C4-2B (cell line): Measurements from ENCODE around the gene KCNAB2.

Experiments
- H3K27ac ChIP-seq: fragments of 450-650 bp; 2 replicates; pipeline ENCODE4 v1.5.1; 2017
- ZFX ChIP-seq: fragments of 450-650 bp; IDR thresholded peaks from 2 replicates; pipeline ENCODE4 v1.6.1; 2017
- TF ChIP-seq, protein P1 (sequence below): fragments of 450-650 bp; conservative IDR thresholded peaks from 2 replicates; pipeline ENCODE4 v1.5.1; 2017; ENCODE audit warnings: mild to moderate bottlenecking

Gene KCNAB2

DNA sequence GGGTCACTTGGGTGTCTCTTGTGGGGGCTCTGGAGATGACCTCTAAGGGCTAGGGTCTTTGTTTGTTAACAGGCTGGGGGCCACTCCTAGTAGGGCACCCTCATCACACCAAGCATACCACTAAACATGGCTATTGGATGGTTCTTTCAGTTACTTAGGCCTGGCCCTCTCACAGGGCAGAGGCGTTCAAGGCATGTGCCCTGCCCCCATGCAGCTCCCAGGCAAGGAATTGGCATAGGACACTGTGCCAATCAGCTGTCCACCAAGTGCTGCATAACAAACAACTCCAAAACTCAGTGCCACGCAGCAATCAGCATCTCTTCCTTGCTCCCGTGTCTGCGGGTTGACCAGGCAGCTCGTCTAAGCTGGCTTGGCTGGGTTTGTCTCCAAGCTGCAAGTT lies 2.1 kb upstream of the KCNAB2 start:
- TF ChIP-seq ZFX, result no peak
- TF ChIP-seq, protein P1, sequence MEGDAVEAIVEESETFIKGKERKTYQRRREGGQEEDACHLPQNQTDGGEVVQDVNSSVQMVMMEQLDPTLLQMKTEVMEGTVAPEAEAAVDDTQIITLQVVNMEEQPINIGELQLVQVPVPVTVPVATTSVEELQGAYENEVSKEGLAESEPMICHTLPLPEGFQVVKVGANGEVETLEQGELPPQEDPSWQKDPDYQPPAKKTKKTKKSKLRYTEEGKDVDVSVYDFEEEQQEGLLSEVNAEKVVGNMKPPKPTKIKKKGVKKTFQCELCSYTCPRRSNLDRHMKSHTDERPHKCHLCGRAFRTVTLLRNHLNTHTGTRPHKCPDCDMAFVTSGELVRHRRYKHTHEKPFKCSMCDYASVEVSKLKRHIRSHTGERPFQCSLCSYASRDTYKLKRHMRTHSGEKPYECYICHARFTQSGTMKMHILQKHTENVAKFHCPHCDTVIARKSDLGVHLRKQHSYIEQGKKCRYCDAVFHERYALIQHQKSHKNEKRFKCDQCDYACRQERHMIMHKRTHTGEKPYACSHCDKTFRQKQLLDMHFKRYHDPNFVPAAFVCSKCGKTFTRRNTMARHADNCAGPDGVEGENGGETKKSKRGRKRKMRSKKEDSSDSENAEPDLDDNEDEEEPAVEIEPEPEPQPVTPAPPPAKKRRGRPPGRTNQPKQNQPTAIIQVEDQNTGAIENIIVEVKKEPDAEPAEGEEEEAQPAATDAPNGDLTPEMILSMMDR, result no peak
- no peak overlapping the region for H3K27ac ChIP-seq

DNA sequence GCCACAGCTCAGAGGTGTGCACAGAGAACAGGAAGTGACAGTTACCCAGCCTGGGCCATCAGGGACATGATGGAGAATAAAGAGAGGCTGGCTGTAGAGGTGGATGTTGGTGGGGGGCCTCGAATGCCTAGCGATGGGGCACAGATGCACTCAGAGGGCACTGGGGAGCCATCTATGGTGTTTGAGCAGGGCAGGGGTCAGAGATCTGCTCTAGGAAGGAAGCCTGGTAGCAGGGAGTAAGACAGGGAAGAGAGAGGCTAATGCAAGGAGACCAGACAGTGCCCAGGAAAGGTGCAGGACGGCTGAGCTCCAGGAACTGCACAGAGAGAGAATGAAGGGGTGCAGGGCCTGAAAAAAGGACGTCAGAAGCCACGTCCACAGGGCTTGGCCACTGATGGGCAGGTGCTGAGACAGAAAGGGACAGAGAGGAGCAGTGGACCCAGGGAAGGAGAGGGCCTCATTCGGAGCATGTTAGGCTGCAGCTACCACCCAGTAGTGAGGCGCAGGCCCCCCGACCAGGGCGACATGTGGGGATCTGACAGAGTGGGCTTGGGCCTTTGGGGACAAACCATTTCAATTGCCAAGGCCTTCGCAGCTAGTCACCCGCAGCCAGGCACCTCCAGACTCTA lies 1.1 kb upstream of the KCNAB2 start:
- TF ChIP-seq ZFX, result no peak
- TF ChIP-seq, protein P1, result no peak
- no peak overlapping the region for H3K27ac ChIP-seq

DNA sequence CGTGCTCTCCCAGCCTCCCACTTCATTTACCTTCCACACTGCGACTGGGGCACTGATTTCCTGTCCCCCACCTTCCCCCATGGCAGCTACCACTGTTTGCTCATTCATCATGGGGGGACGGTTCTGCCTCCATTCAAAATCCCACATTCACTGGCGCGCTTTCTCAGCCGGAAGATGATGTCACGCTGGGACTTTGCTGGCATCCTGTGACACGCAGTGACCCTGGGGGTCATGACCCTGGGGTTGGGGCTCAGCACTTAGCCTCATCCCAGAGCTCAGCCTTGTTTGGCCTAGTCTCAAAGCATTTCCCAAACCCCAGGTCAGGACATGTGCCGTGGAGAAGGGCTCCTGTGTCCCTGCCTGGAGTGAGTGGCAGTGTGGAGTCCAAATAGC lies 582 bp upstream of the KCNAB2 start:
- no peak overlapping the region for H3K27ac ChIP-seq
- TF ChIP-seq ZFX, result no peak
- TF ChIP-seq, protein P1, result no peak

DNA sequence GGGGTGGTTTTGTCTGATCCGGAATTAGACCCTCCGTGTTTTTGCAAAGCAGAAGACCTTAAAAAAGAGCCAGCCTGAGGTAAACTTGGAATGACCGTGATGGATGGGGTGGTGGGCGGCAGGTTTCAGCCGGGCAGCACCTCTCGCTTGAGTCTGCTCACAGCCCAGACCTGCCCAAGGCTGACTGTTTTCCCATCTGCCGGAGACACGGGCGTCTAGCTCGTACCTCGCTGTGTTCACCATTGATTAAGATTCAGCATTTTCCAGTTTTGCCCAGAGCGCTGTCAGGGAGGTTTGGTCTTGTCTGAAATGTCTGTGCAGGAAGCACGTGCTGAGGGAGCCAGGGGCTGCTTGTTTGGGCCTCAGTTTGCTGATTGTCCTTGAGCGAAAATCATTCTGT lies 591 bp downstream of the KCNAB2 start:
- H3K27ac ChIP-seq, result no peak overlapping the region
- TF ChIP-seq ZFX, result no peak
- TF ChIP-seq, protein P1, result no peak

DNA sequence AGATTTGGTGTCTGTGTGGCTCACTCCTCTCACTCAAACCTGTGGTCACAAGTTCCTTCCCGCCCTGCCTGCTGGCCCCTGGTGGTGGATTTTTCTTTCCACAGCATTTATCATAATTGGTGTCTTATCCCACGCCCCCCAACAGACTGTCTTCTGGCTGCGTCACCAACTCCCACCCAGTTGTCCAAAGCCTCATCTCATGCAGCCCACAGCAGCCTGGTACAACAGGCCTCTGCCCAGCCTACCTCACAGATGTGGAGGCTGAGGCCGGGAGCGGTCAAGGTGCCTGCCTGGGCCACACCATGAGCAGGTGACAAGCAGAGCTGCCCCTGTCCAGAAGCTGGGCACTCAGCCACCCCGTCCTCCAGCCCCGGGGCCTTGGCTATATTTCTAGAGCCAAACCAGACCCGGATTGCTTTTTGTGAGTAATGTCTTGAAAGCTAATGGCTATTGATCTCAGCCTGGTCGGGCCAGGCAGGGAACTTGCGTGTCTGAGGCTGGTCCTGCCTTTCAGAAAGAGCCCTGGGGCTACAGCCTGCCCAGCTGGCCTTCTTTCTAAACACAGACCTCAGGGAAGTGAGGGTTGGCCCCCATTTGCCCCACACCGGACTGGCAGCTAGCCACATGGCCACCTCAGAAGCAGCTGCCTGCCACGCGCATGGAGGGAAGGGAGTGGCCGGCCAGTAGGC lies 2.6 kb downstream of the KCNAB2 start:
- TF ChIP-seq ZFX, result no peak
- TF ChIP-seq, protein P1, result no peak
- no peak overlapping the region for H3K27ac ChIP-seq

DNA sequence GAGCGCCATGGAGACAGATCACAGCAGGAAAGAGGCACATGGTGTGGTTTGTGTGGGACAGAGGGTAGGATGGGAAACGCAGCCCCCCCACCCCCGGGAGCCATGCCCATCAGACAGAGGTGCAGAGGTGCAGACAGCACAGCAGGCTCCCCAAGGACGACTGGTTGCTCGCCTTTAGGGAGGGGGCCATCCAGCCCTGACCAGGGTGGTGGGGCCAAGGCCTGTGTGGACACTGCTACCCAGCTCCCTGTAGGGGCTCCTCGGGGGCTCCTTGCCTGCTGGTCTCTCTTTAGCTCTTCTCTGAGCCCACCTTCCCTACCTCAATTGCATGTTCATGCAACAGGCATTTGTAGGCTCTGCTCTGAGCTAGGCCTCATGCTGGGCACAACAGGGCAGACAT lies 3.7 kb downstream of the KCNAB2 start:
- TF ChIP-seq ZFX, result no peak
- TF ChIP-seq, protein P1, result no peak

DNA sequence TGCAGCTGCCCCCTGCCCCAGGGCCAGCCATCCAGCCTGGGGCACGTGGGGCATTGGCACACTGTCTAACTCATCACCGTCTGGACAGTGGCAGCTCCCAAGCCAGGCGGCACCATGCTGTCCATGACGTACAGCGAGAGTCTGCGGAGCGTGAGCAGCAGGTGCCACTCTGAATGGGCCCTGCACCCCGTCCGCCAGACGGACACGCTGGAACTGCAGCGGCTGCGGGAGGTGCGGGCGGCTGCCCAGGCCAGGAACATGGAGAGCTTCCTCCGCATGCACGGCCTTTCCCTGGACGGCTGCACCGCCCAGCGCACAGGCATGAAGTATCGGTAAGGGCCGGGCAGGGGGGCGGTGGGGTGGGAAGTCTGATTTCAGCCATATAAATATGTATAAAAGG lies 5.7 kb downstream of the KCNAB2 start:
- no peak for TF ChIP-seq ZFX
- TF ChIP-seq, protein P1, result no peak
- no peak overlapping the region for H3K27ac ChIP-seq

More for the DNA sequence above, 3.7 kb downstream of the KCNAB2 start:
- no peak overlapping the region for H3K27ac ChIP-seq
